Adipose tissue (tissue), 3 donors: Measurements from ENCODE around the gene LIPF. TPM values are rescaled to one million over a fixed set of nuclear protein-coding genes. Genes with fewer than 3 reads are reported as not detected.
"Not testable (repeated sequence)": the region's sequence is repeated elsewhere in the genome, so short reads cannot be mapped to it uniquely, and the experiment has no call there.

ENCODE experiments used
- H3K27ac ChIP-seq: one replicate; pipeline ENCODE4 v1.5.1; 2013; ENCODE audit warnings: low read depth, low read length
- WGBS, 3 donors: extraction: QIAGEN DNeasy Blood & Tissue Kit; methylation state at CpG; one replicate each; pipeline ENCODE4 v1.1.7; 2013; 5-methylcytosine and 5-hydroxymethylcytosine counted together
- polyA plus RNA-seq, 3 donors: library from polyadenylated mRNA; stranded (reverse); fragments of 200-250 nt; gene quantifications; one replicate each; pipeline ENCODE4 v1.2.3, GENCODE V29; 2013
- donor health status: healthy with polysubstance abuse.
- donor health status: Bipolar disorder and iron deficiency.
- donor health status: healthy.

The LIPF gene, protein sequence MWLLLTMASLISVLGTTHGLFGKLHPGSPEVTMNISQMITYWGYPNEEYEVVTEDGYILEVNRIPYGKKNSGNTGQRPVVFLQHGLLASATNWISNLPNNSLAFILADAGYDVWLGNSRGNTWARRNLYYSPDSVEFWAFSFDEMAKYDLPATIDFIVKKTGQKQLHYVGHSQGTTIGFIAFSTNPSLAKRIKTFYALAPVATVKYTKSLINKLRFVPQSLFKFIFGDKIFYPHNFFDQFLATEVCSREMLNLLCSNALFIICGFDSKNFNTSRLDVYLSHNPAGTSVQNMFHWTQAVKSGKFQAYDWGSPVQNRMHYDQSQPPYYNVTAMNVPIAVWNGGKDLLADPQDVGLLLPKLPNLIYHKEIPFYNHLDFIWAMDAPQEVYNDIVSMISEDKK
- polyA plus RNA-seq = 1,000 to 10,000 TPM in 1 of 3 donors, 100 to 1,000 TPM in 1, 1 to 10 TPM in 1; 1.3 to 2,549 (median 298) TPM

DNA sequence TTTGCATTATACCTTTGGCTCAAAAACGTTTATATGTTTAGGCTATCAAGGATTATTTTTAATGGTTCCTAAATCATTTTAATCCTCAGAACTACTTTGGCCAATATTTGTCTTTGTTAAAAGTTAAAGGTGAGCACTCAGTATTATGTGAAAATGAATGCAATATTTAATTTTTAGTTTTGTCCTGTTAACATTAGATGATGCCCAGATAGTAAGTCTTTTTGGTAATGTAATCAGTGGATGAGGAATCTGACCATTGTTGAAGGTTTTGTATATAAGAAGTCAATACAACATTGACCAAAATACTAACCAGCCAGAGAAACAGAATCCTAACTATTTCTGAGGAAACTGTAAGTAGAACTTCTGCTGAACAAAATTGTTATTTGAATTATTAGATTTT, at the start of gene LIPF:
Gene LIPF (plus strand): TSS at position 301 of the 400 bp plus-strand sequence. CDS start 2,856 bp downstream, outside the sequence.
- 48 to 64% (median 50%) methylated on average over 1 of the region's 1 CpG for WGBS, 3 donors
- no peak within 1 kb of the TSS for H3K27ac ChIP-seq

DNA sequence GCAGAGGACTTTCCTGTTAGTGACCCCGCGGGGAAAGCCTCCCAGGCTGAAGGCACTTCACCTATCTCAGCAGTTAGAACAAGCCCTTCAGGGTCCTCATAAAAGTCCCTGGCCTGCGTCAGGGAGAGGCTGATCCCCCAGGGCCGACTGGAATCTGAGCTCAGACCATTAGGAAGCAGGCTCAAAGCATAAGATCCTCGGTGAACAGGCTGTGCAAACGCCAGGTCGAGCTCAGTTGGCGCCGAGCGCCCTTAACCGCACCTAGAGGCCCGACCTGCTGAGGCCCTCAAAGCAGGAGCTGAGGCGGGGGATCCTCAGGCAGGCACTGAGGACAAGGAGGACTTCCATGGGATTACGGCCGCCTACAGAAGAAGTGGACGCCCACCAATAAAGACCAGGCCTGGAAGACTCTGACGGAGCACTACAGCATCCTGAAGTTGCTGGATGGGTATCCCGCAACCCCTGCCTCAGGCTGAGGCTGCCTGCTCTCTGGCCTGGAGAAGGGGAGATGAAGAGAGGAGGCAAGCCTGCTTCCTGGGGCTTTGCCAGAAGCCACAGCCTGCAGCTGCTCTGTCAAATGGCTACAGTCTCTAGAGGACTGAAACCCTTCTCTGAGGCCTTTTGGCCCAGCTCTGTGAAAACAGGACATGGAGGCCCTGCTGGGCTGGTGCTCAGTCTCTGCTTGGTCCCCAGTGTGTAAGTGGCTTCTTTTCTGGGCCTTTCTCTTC, 47.8 kb upstream of the LIPF start:
- no peak overlapping the region for H3K27ac ChIP-seq
- WGBS, 3 donors = 86 to 92% (median 89%) methylated on average over 18 of the region's 18 CpGs

DNA sequence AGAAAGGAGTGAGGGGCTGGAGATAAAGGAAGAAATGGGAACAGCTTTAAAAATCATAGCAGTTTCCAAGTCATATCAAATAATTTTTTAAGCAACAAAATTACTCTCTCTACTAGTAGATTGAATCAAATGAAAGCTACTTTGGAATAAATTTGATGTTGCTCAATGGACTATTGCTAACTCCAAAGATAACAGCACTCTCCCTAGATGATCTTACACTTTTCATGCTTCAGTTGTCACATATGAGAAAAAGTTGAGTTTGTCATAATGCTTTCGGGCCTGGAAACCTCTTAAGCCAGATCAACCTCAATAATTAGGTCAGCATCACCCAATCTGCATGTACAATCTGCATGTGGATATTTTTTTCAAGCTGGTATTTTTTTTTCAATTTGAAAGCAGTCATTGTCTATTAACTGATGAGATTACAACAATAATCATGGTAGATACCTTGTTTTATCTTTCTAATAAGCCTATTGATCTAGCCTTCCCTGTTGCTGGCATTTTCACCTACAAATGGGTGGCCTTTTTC, 46.4 kb upstream of the LIPF start:
- H3K27ac ChIP-seq = no peak overlapping the region
- WGBS, 3 donors = 63 to 87% (median 74%) methylated on average over 1 of the region's 1 CpG

DNA sequence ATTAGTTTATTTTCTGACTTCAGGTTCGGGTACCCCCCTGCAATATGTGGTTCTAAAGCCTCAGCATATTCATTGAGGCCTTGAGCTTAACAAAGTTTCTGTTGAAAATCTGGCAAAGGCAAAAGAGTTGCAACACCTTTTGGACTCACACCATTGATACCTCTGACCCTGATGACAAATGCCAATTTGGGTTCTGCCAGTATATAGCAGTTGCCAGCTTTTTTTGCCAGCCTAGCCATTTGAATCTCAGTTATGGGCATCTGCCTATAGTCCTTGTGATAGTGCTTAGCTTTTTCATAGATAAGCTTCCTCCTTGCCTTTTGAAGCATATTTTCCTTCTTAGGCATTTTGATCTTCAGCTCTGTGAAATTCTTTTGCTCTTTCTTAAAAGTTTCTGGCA, 45.7 kb upstream of the LIPF start:
- H3K27ac ChIP-seq = no peak overlapping the region
- 68 to 83% (median 76%) methylated on average over 1 of the region's 1 CpG for WGBS, 3 donors

DNA sequence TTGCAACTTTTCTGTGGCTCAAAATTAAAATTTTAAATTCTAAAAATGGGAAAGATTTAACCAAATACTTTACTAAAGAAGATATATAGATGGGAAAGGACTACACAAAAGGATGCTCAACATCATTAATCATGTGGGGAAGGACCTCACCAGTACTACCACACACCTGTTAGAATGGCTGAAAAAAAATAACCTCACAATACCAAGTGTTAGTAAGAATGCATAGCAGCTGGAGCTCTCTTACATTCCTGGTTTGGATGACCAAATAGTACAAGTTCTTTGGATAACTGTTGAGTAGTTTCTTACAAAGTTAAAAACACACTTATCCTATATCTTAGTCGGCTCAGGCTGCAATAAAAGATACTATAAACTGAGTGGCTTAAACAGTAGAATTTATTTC, 43.8 kb upstream of the LIPF start:
- H3K27ac ChIP-seq = no peak overlapping the region
- WGBS, 3 donors = 77 to 87% (median 82%) methylated on average over 1 of the region's 1 CpG

DNA sequence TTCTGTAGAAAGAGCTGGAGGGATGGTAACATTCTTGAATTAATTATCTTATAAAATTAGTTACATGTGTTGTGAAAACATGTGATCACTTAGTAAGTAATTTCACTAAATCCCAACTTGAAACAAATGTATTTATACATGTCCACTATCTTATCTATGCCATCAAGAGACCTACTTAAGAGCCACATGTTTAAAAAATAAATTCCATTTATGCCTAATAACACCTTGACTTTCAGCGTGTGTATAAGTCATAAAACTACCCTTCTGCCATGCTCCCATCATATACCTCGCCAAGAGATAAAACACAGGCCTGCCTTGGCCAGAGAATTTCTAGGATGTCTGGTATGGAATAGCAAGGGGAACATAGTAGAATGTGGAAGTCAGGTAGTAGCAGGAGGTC, 40.4 kb upstream of the LIPF start:
- H3K27ac ChIP-seq = no peak overlapping the region
- WGBS, 3 donors = 66 to 80% (median 75%) methylated on average over 2 of the region's 2 CpGs

DNA sequence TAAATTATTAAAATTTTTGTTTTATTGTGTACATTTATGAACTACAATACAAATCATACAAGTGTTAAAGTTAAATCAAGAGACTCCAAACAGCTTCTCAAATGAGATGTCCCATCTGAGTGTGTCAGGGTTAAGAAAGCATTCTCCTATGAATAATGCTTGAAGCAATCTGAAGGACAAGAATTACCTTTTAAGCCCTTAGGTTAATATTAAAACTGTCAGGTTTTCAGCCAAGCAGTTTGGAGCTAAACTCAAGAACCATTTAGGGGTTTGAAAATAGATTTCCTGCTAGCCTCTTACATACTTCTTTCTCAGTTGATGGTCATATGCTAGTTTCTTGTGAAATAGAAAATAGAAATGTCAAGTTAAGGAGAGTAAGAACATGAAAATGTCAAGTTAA, 39.4 kb upstream of the LIPF start:
- H3K27ac ChIP-seq = no peak overlapping the region

DNA sequence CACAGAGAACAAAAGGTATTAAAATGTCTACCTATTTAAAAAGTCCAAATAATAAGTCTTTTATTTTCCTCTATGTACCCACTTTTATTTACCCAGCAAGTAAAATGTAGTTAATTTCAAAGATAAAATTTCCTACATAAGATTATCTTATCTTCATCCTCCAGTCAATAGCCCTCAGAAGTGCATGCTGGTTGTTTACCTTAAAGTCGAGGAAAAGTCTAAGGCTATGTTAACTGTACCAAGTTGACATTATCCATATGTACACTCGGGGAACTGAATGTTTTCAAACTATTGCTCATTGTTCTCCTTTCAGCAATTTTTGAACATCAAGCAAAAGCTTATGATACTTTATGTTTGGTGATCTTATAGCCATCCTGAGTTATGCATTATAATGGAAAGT, 24.1 kb upstream of the LIPF start:
- H3K27ac ChIP-seq = no peak overlapping the region
- 18 to 58% (median 39%) methylated on average over 2 of the region's 2 CpGs for WGBS, 3 donors

DNA sequence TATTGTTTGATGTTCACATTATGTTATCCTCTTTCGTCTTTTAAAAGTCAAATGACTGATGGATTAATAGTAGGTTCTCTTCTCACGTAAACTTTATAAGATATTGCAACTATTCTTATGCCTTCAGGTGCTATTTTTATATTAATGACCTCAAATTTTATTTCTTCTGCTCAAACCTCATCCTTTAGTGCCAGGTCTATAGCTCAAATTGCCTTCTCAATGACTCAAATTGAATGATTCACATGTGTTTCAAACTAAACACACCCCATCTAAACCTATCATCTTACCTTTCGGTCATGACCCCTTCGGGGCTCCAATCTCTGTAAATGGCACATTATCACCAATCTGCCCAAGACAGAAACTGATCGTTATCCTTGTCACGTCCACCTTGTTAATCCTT, 22.0 kb upstream of the LIPF start:
- no peak overlapping the region for H3K27ac ChIP-seq
- 80 to 87% (median 85%) methylated on average over 6 of the region's 6 CpGs for WGBS, 3 donors

DNA sequence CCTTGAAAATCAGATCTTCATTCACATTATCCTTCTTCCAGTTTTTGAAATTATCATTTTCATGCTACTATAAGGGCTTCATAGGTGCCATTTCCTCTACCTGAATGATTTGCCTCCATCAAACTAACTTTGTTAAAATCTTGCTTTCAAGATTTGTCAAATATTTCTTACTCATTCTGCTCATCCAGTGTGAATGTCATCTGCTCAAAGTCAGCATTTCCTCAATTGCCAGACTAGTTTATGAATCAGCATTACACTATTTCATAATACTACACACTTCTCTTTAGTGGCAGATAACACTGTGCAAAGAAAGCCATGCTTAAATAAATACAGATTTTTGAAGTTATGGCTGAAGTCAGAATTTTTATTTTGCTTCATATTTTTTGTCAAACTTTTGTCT, 21.3 kb upstream of the LIPF start:
- no peak overlapping the region for H3K27ac ChIP-seq

DNA sequence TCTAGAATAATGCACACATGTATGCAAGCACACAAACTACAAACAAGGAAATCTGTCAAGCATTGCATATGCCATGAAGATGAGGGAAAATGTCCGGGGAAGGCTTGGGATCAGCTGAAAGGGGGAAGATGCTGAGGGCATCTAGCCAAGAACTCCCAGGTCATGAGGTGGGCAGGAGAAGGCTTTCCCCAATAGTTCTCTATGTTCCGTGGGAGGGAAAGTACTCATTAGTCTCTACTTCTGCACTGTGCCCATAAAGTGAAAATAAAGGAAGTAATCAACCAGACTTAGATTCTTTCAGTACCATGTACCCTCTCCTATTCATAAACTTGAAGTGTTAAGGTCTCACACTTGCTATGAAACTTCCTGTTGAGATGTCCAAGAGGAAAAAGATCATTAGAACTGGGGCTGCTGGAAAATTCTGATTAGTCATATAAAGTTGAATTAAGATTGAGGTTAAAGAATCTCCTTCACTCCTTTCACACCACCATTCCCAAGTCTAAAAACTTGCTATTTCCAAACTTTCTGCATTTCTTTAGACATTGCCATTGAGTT, 17.1 kb upstream of the LIPF start:
- WGBS, 3 donors = 51 to 75% (median 53%) methylated on average over 2 of the region's 2 CpGs
- no peak overlapping the region for H3K27ac ChIP-seq

DNA sequence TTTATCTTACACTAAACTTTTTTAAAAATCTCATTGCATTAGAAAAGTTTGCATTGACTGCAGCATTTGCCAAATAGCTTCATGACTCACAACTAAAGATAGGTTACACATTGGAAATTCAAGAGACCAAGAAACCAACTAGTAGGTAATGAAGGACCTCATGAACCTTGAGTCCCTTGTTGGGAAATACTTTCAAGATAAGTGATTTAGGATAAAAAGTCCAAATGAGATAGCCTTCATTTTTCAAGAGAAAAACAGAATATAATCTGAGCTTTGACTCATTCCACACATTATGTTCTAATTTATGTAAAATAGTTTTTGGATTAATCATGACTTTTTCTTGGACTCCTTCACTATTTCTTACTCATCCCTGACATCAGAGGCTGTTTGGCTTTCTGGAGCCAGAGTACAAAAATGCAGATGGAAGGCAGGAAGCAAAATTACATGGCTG, 13.1 kb upstream of the LIPF start:
- H3K27ac ChIP-seq = no peak overlapping the region

DNA sequence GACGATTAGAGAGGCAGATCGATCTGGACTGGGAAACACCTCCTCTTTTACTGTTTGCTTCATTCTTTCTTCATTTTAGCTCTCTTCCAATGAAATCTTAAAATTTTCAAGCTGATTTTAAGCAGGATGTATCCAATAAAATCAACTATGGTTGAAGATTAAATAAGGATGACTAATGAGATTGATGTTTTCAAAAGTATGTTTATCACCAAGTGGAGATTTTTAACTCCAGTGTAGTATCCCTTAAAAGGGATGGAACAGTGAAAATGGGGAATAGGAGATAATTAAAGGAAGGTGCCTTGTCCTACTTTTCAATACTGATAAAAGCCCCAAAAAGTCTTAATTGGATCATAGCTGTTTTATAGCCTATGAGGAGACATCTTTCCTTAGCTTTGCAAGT, 11.6 kb upstream of the LIPF start:
- 93 to 94% (median 93%) methylated on average over 2 of the region's 2 CpGs for WGBS, 3 donors

DNA sequence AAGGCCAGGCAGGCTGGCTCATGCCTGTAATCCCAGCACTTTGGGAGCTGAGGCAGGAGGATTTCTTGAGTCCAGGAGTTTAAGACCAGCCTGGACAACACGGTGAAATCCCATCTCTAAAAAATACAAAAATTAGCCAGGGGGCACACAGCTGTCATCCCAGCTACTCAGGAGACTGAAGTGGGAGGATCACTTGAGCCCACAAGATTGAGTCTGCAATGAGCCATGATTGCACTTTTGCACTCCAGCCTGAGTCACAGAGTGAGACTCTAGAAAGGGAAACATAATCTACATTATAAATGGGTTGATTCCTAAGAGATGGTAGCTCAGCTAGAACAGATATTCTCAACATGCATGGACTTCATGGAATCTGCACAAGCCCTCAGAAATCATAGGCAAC, 6.3 kb upstream of the LIPF start:
- H3K27ac ChIP-seq = no peak overlapping the region
- WGBS, 3 donors = 86 to 97% (median 87%) methylated on average over 1 of the region's 1 CpG

More for the DNA sequence above, 11.6 kb upstream of the LIPF start:
- H3K27ac ChIP-seq = no peak overlapping the region

DNA sequence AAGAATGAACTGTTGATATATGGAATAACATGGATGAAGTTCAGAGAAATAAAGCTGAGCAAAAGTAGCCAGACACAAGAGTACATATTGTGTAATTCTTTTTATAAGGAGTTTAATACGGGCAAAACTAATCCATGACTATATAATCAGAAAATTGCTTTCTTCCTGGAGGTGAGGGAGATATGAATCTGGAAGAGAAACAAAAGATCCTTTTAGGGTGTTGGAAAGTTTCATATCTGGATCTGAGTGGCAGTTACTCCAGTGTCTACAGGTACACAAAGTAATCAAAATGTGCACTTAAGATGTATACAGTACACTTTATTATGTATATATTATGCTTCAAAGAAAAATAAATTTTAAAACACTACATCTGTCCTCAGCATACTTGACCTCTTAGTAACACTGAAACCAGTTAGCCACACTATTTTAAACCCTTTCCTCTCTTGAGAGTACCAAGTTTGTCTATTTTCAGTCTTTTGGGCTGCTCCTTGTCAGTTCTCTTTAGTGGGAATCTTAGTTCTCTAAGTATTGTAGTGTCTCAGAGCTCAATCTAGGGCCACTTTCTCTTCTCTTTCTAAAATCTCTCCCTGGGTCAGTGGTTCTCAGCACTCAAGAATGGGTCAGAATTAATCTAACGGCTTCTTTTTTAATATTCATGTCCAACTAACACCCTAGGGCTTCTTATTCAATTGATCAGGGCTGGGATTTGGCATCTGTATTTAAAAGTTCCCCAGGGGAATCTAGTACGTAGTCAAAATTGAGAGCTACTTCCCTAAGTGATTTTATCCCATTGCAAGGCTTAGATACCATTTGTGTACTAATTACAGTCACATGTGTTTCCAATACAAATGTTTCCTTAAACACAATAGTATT, 4.3 kb upstream of the LIPF start:
- H3K27ac ChIP-seq = no peak overlapping the region
- 46 to 71% (median 63%) methylated on average over 3 of the region's 3 CpGs for WGBS, 3 donors

DNA sequence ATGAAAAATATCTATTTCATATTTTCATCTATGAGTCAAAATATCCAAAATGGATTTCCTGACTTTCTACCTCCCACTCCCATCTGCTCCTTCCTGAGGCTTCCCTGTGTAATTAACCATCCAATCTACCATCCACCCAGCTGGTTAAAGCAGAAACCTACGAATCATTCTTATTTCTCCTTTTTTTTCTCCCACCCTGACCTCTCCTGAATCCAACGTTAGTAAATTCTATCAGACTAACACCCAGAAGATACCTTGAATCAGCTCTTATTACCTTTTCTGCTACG, 3.7 kb upstream of the LIPF start:
- WGBS, 3 donors = 36 to 44% (median 42%) methylated on average over 3 of the region's 3 CpGs
- no peak overlapping the region for H3K27ac ChIP-seq

DNA sequence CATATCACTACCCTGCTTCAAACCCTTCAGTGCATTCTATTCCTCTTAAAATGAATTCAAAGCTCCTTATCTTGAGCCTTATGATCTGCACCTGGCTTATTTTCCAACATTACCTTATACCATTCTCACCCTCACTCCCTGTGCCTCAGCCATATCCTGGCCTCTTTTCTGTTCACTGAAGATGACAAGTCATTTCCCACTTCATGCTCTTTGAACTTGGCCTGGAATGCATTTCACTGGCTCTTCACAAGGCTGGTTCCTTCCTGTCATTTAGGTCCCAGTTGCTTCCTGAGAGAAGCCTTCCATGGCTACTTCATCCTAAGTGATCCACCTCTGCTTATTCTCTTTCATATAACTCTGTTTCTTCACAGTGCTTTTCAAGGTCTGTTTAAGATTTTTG, 3.2 kb upstream of the LIPF start:
- no peak overlapping the region for H3K27ac ChIP-seq

DNA sequence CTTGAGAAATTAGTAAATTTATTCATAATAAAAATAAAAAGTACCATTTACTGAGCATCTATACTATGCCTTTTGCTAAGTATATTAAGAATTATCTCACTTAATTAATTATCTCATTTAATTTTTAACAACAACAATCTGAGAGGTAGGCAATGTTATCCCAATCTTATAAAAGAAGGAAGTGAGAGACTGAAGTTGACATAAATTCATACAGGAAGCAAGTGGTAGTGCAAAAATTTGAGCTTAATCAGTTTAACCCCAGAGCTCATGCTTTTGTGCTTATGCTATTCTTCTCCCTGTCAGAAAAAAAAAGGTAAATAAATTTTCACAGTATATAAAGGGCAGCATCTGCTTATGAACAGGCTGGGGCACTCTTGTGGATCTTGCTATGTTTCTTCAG, 2.7 kb upstream of the LIPF start:
- no peak overlapping the region for H3K27ac ChIP-seq

DNA sequence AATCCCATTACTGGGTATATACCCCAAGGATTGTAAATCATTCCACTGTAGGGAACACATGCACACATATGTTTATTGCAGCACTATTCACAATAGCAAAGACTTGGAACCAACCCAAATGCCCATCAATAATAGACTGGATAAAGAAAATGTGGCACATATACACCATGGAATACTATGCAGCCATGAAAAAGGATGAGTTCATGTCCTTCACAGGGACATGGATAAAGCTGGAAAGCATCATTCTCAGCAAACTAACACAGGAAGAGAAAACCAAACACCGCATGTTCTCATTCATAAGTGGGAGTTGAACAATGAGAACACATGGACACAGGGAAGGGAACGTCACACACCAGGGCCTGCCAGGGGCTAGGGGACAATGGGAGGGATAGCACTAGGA, 1.1 kb upstream of the LIPF start:
- 89 to 95% (median 94%) methylated on average over 2 of the region's 2 CpGs for WGBS, 3 donors
- not testable (repeated sequence) for H3K27ac ChIP-seq
